Measurements from ENCODE around the gene MSH3.

DNA sequence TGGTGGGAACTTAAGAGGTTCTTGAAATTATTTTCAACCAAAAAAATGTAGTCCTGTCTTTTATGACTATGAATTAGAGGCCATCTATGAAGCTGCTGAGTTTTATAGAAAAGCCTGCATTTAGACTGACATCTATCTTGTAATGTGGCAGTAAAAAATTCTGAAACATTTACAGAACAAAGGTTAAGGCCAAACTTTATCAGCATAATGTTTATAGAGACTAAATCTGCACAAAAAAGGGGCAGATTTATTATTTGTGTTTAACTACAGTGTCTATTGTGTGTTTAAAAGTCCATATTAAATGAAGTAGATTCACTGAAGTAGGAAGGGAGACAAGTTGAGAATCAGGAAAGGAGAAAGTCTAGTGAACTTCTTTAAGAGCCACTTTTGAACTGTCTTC, 47.1 kb upstream of the MSH3 start:
- TF ChIP-seq YY1 (IDR thresholded peaks at IDR 0.05; ENCODE audit: insufficient read depth, insufficient read length): no peak
- TF ChIP-seq ZNF274 (IDR thresholded peaks at IDR 0.05; ENCODE audit: low read depth, low read length): no peak
